ENCODE measurements around the gene TMEM255B. TPM values are rescaled to one million over a fixed set of nuclear protein-coding genes. Genes with fewer than 3 reads are reported as not detected.

TMEM255B gene
- total RNA-seq, 1 experiment from 2014 or later, result 2.8 TPM

DNA sequence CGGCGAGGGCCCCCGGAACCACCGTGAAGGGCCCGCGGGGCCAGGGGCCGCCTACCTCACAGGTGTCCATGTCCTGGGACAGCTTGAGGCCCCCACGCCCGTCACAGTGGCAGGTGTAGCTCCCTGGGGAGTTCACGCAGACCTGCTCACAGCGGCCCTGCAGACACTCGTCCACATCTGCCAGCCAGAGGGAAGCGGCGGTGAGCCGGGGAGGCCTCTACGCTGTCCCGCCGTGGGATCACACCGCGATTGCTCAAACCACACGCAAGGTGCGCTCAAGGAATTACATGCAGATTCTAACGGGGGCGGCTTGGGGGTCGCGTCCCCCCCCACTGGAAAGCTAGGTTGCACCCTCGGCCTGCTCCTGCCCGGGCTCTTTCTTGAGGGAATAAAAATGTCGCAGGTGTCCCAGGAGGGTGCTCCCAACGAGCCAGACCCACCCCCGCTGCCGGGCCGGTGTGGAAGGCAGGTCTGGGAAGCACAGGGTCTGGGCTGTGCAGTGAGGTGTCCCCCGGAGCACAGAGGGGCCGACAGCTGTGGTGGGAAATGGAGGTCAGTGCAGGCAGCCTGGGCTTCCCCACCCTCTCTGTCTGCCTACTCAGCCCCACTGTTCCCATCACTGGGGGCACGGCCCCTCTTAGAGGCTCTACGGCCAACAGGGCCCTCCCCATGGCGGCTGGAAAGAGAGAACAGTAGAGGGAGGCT is 75.6 kb downstream of the TMEM255B start:
- H3K27ac Mint-ChIP-seq, result peak overlapping the region in 1 of 3 experiments; percentile 57; a peak in 1 of 7 replicates

More for the DNA sequence above, 75.6 kb downstream of the TMEM255B start:
- no peak overlapping the region for H3K23ac ChIP-seq (ENCODE audit: insufficient read length, low read depth, low read length)
- no peak overlapping the region for H4K8ac ChIP-seq (replicated peaks; ENCODE audit: insufficient read length, low read depth, low read length)
- H2BK15ac ChIP-seq (ENCODE audit: low read depth, low read length), result no peak overlapping the region
- no peak overlapping the region for H3K9ac ChIP-seq (ENCODE audit: extremely low read depth, insufficient read length, low read length)
- H3T11ph ChIP-seq (ENCODE audit: low read length), result no peak overlapping the region
- H3K9me3 Mint-ChIP-seq, result no peaks in the 10 kb centered on the region
- H3K79me1 ChIP-seq (ENCODE audit: insufficient read depth, low read depth, low read length, poor library complexity, severe bottlenecking), result no peaks in the 10 kb centered on the region
- H3K9me3 ChIP-seq (ENCODE audit: control insufficient read depth, low read depth, low read length), result no peaks in the 10 kb centered on the region
- H4K91ac ChIP-seq (ENCODE audit: insufficient read length, low read depth, low read length), result no peak overlapping the region
- no peaks in the 10 kb centered on the region for H3K79me2 ChIP-seq (ENCODE audit: insufficient read depth, low read length)
- H3K27me3 ChIP-seq (ENCODE audit: insufficient read depth, low read length), result no peaks in the 10 kb centered on the region
- H3K27ac ChIP-seq (ENCODE audit: insufficient read length, low read depth, low read length), result no peak overlapping the region
- no peaks in the 10 kb centered on the region for H3K27me3 Mint-ChIP-seq (ENCODE audit: low read depth)
- TF ChIP-seq, protein P1, sequence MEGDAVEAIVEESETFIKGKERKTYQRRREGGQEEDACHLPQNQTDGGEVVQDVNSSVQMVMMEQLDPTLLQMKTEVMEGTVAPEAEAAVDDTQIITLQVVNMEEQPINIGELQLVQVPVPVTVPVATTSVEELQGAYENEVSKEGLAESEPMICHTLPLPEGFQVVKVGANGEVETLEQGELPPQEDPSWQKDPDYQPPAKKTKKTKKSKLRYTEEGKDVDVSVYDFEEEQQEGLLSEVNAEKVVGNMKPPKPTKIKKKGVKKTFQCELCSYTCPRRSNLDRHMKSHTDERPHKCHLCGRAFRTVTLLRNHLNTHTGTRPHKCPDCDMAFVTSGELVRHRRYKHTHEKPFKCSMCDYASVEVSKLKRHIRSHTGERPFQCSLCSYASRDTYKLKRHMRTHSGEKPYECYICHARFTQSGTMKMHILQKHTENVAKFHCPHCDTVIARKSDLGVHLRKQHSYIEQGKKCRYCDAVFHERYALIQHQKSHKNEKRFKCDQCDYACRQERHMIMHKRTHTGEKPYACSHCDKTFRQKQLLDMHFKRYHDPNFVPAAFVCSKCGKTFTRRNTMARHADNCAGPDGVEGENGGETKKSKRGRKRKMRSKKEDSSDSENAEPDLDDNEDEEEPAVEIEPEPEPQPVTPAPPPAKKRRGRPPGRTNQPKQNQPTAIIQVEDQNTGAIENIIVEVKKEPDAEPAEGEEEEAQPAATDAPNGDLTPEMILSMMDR (conservative IDR thresholded peaks at IDR 0.05), result no peak
- H3K56ac ChIP-seq (ENCODE audit: insufficient read length, low read depth, low read length), result no peak overlapping the region
- no peak overlapping the region for H4K5ac ChIP-seq (ENCODE audit: insufficient read length, low read depth, low read length)
- no peak overlapping the region for H2AFZ ChIP-seq (ENCODE audit: low read length)
- peaks cover 8 to 39% (median 17%) of the 10 kb centered on the region in 3 experiments; a peak in 6 of 7 replicates for H3K36me3 Mint-ChIP-seq (ENCODE audit: insufficient read depth in 1 of 3, low read depth in 3 of 3)
- no peak overlapping the region; the same call in 1 of the 2 replicates for H3K14ac ChIP-seq (ENCODE audit: insufficient read depth, low read length)
- H3K4me2 ChIP-seq (ENCODE audit: insufficient read depth, insufficient read length, low read length), result no peak overlapping the region
- H2BK5ac ChIP-seq (ENCODE audit: insufficient read length, low read length), result no peak overlapping the region
- H3K23me2 ChIP-seq (ENCODE audit: insufficient read length, low read depth, low read length, poor library complexity, severe bottlenecking), result no peaks in the 10 kb centered on the region
- no peak overlapping the region for H2BK120ac ChIP-seq (ENCODE audit: low read depth, low read length, poor library complexity, severe bottlenecking)
- H3K4me3 Mint-ChIP-seq, result no peak overlapping the region
- peaks cover 16 to 19% of the 10 kb centered on the region in 2 experiments for H3K4me1 Mint-ChIP-seq
- no peak for DNase-seq
- no peak overlapping the region for H2BK20ac ChIP-seq (ENCODE audit: low read depth, low read length, poor library complexity, severe bottlenecking)
- no peak overlapping the region for H3K4ac ChIP-seq (ENCODE audit: low read depth, low read length)
- WGBS (ENCODE audit: extremely low coverage, insufficient read length, low lambda C conversion rate), result no CpG with 5 or more reads among the region's 38 CpGs
- H3K18ac ChIP-seq (ENCODE audit: insufficient read length, low read depth, low read length), result no peak overlapping the region
- no peak overlapping the region for H2AK5ac ChIP-seq (ENCODE audit: insufficient read length, low read length)
- no peaks in the 10 kb centered on the region for H4K20me1 ChIP-seq (ENCODE audit: control insufficient read depth, insufficient read depth, insufficient read length)
- no peaks in the 10 kb centered on the region for H3K4me1 ChIP-seq (ENCODE audit: insufficient read depth, low read length)
- no peak overlapping the region for H2BK12ac ChIP-seq (ENCODE audit: insufficient read length, low read depth, low read length)

Data from H9 (cell line).